Astrocyte (in vitro differentiated cells and primary cell): ENCODE data around the gene DIO3.

Experiments used
- EZH2 ChIP-seq: IDR thresholded peaks from 2 replicates; pipeline ENCODE4 v1.6.1; 2012; ENCODE audit warnings: mild to moderate bottlenecking, low read length, inconsistent platforms; ENCODE audit not compliant: insufficient read depth
- TF ChIP-seq, protein P1 (sequence below): IDR thresholded peaks from 2 replicates; pipeline ENCODE4 v1.5.1; 2011; ENCODE audit warnings: low read depth, mild to moderate bottlenecking, inconsistent platforms, low read length, moderate library complexity; ENCODE audit not compliant: insufficient read depth

- TF ChIP-seq, protein P1, sequence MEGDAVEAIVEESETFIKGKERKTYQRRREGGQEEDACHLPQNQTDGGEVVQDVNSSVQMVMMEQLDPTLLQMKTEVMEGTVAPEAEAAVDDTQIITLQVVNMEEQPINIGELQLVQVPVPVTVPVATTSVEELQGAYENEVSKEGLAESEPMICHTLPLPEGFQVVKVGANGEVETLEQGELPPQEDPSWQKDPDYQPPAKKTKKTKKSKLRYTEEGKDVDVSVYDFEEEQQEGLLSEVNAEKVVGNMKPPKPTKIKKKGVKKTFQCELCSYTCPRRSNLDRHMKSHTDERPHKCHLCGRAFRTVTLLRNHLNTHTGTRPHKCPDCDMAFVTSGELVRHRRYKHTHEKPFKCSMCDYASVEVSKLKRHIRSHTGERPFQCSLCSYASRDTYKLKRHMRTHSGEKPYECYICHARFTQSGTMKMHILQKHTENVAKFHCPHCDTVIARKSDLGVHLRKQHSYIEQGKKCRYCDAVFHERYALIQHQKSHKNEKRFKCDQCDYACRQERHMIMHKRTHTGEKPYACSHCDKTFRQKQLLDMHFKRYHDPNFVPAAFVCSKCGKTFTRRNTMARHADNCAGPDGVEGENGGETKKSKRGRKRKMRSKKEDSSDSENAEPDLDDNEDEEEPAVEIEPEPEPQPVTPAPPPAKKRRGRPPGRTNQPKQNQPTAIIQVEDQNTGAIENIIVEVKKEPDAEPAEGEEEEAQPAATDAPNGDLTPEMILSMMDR, result no peak
- TF ChIP-seq EZH2, result no peak
Measured at GRCh38 chr14:101590062-101590461, 28.8 kb downstream of the DIO3 start.
